ENCODE measurements around the gene MANBA. TPM values are rescaled to one million over a fixed set of nuclear protein-coding genes. Genes with fewer than 3 reads are reported as not detected.

Gene MANBA
- total RNA-seq, 4 donors from 2014 or later: 6.4 to 41.5 (median 17.8) TPM

DNA sequence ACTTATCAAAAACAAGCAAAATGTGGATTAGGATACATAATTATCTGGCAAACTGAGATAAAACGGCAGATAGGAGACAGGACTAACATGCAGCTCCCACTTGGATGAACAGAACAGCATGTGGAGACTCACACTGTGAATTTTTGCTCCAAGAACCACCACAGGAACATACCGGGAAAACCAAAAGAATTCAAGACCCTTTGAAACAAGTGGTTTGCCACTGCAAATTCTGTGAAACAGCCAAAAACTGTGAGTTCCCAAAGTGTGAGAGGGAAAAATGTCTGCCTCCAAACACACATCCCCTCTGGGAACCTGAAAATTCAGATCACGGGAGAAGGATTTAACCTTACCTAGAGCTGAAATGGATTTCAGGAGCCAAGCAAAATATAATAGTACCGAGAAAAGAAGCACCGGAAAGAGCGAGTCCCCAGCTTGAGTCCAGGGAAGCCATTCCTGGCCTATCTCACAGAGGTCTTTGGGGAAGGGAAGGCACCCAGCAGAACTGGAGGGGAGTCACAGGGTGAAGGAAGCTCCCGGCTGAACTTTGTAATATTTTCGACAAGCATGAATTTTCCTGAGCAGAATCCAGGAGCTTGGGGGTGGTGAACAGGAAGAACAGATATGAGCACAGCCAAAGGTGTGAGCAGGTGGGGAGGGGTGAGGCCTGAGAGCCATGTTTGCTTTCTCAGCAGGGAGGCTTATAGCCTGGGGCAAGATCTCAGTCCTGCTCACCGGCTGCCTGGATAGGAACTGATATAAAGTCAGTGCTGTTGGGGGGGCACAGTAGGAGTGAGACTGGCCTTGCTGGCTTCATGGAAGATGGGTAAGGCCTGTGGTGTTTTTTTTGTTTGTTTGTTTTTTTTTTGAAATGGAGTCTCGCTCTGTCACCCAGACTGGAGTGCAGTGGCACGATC lies 23.9 kb downstream of the MANBA start:
- no peaks in the 10 kb centered on the region for H3K36me3 ChIP-seq
- DNase-seq: no peak
- intact Hi-C loops (cut with DNase I; ENCODE audit: low total_unique reads): no loop called here
- H3K4me1 ChIP-seq: no peaks in the 10 kb centered on the region
- no peaks in the 10 kb centered on the region for H3K9me3 ChIP-seq
- H3K27me3 ChIP-seq: no peaks in the 10 kb centered on the region
- H3K27ac ChIP-seq: no peak overlapping the region
- no peak for TF ChIP-seq POLR2A (IDR thresholded peaks at IDR 0.05)
- TF ChIP-seq, protein P1, sequence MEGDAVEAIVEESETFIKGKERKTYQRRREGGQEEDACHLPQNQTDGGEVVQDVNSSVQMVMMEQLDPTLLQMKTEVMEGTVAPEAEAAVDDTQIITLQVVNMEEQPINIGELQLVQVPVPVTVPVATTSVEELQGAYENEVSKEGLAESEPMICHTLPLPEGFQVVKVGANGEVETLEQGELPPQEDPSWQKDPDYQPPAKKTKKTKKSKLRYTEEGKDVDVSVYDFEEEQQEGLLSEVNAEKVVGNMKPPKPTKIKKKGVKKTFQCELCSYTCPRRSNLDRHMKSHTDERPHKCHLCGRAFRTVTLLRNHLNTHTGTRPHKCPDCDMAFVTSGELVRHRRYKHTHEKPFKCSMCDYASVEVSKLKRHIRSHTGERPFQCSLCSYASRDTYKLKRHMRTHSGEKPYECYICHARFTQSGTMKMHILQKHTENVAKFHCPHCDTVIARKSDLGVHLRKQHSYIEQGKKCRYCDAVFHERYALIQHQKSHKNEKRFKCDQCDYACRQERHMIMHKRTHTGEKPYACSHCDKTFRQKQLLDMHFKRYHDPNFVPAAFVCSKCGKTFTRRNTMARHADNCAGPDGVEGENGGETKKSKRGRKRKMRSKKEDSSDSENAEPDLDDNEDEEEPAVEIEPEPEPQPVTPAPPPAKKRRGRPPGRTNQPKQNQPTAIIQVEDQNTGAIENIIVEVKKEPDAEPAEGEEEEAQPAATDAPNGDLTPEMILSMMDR (IDR thresholded peaks at IDR 0.05): no peak
- H3K4me3 ChIP-seq: no peak overlapping the region

DNA sequence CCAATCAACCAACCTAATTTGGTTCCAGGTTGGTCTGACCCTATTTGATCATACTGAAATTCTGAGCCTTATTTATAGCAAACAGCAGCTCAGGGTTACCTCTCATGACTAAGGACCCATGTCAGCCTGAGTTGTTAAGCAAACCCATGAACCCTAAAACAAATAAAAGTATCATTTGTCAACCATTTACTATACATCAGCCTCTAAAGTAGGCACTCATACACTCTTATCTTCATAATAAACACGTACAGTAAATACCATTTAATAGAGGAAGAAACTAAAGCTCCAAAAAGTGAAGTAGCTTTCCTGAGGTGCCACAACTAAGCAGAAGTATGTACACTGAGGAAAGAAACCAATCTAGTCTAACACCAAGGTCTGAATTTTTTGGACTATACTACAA lies 25.2 kb downstream of the MANBA start:
- no peak for DNase-seq
- H3K4me3 ChIP-seq: no peak overlapping the region
- no peak overlapping the region for H3K27ac ChIP-seq
- H3K4me1 ChIP-seq: no peaks in the 10 kb centered on the region
- H3K27me3 ChIP-seq: no peaks in the 10 kb centered on the region
- H3K9me3 ChIP-seq: no peaks in the 10 kb centered on the region
- no peaks in the 10 kb centered on the region for H3K36me3 ChIP-seq
- TF ChIP-seq POLR2A (IDR thresholded peaks at IDR 0.05): no peak
- TF ChIP-seq, protein P1 (IDR thresholded peaks at IDR 0.05): no peak
- intact Hi-C loops (cut with DNase I; ENCODE audit: low total_unique reads): no loop called here

DNA sequence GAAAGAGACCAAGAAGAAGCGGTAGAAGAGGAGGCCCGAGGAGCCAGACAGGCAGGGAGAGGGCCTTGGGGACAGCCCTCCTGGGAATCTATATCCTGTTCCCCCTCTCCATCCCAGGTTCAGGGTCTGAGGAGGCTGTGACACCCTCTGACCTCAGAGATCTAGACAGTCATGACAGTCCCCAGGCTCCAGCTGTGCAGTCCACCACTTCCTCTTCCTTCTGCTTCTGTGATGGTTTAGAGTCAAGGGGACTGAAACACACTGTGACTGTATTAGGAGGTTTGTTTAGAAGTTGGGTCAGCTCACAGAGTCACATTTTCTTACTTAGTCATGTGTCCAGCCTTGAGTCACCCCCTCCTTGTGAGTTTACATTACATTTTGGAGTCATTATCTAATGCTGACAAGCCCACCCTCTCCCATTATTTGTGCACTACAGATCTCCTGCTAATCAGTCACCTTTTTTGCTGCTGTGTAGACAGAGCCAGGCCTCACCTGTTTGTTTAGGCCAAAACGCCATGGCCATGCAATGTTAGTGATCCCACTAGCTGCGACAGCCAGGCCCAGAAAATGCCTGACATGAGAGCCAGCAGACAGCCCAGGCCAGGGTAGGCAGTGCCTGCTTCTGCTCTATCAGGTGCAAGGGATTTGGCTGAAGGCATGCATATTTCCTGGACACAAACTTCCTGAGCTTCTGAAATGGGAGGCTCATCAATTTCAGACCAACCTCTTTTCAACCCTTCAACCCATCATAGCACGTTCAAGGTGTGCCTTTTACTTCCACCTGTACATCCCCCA lies 26.0 kb downstream of the MANBA start:
- no peaks in the 10 kb centered on the region for H3K9me3 ChIP-seq
- TF ChIP-seq, protein P1 (IDR thresholded peaks at IDR 0.05): no peak
- TF ChIP-seq POLR2A (IDR thresholded peaks at IDR 0.05): no peak

DNA sequence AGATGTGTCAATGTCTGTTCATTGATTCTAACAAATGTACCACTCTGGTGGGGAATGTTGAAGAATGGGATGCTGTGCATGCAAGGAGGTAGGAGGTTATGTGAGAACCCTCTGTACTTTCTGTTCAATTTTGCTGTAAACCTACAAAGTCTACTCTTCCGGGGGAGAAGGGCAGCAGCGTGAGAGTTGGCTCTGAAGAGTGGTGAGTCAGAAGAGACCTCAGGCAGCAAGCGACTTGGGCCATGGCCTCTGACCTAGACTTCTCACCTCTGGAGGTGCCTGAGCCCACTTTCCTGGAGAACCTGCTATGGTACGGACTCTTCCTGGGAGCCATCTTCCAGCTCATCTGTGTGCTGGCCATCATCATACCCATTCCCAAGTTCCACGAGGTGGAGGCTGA lies 26.7 kb downstream of the MANBA start:
- intact Hi-C loops (cut with DNase I; ENCODE audit: low total_unique reads): no loop called here
- Histone ChIP-seq H3K9me3 (no peaks in the 10 kb centered on the region), H3K4me3 (no peak overlapping the region), H3K4me1 (no peaks in the 10 kb centered on the region), H3K27me3 (no peaks in the 10 kb centered on the region), H3K27ac (no peak overlapping the region), H3K36me3 (no peaks in the 10 kb centered on the region)
- TF ChIP-seq, protein P1 (IDR thresholded peaks at IDR 0.05): no peak
- no peak for TF ChIP-seq POLR2A (IDR thresholded peaks at IDR 0.05)
- no peak for DNase-seq

More for the DNA sequence above, 26.0 kb downstream of the MANBA start:
- Histone ChIP-seq H3K4me3 (no peak overlapping the region), H3K27ac (no peak overlapping the region), H3K36me3 (no peaks in the 10 kb centered on the region), H3K27me3 (no peaks in the 10 kb centered on the region), H3K4me1 (no peaks in the 10 kb centered on the region)
- intact Hi-C loops (cut with DNase I; ENCODE audit: low total_unique reads): no loop called here
- no peak for DNase-seq

DNA sequence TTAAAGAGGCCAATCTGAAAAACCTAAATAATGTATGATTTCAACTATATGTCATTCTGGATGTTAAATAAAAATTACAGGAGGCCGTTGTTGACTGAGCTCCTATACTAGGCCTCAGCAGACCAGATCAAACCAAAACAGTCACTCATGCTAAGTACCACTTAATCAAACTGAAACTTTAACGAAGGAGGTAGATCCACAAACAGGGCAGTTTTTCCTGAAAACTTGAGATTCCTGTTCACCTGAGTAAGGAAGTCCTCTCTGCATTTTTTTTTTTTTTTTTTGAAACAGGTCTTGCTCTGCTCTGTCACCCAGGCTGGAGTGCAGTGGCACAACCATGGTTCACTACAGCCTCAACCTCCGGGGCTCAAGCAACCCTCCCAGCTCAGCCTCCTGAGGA lies 27.7 kb downstream of the MANBA start:
- TF ChIP-seq, protein P1 (IDR thresholded peaks at IDR 0.05): no peak
- no peak for TF ChIP-seq POLR2A (IDR thresholded peaks at IDR 0.05)
- no peaks in the 10 kb centered on the region for H3K27me3 ChIP-seq
- H3K36me3 ChIP-seq: no peaks in the 10 kb centered on the region
- H3K9me3 ChIP-seq: no peaks in the 10 kb centered on the region
- H3K27ac ChIP-seq: no peak overlapping the region
- H3K4me1 ChIP-seq: no peaks in the 10 kb centered on the region
- no peak for DNase-seq
- no peak overlapping the region for H3K4me3 ChIP-seq
- intact Hi-C loops (cut with DNase I; ENCODE audit: low total_unique reads): no loop called here

Measured in uterus (tissue), 4 donors.